BLaER1 (cell line): ENCODE data around the gene GALE.
"Not testable (repeated sequence)": the region's sequence is repeated elsewhere in the genome, so short reads cannot be mapped to it uniquely, and the experiment has no call there.

ENCODE experiments used
- H3K27ac ChIP-seq: shearing (Covaris generic); formaldehyde crosslinking; 2 replicates; pipeline ENCODE4 v1.8.1; 2022
- H3K27me3 ChIP-seq: shearing (Covaris generic); formaldehyde crosslinking; 2 replicates; pipeline ENCODE4 v1.8.1; 2022
- H3K36me3 ChIP-seq: shearing (Covaris generic); formaldehyde crosslinking; 2 replicates; pipeline ENCODE4 v1.8.1; 2022
- H3K4me1 ChIP-seq: shearing (Covaris generic); formaldehyde crosslinking; 2 replicates; pipeline ENCODE4 v1.8.1; 2022
- H3K4me2 ChIP-seq: shearing (Covaris generic); formaldehyde crosslinking; 2 replicates; pipeline ENCODE4 v1.8.1; 2022
- H3K4me3 ChIP-seq: shearing (Covaris generic); formaldehyde crosslinking; 2 replicates; pipeline ENCODE4 v1.8.1; 2022
- H3K9ac ChIP-seq: shearing (Covaris generic); formaldehyde crosslinking; 2 replicates; pipeline ENCODE4 v1.8.1; 2022
- H3K9me3 ChIP-seq: shearing (Covaris generic); formaldehyde crosslinking; 2 replicates; pipeline ENCODE4 v1.8.1; 2022
- H4K20me1 ChIP-seq: shearing (Covaris generic); formaldehyde crosslinking; 2 replicates; pipeline ENCODE4 v1.8.1; 2022
- Cebpa-rat ChIP-seq: shearing (Covaris generic); IDR thresholded peaks from 2 replicates; pipeline ENCODE4 v1.8.1; 2022

The GALE gene

DNA sequence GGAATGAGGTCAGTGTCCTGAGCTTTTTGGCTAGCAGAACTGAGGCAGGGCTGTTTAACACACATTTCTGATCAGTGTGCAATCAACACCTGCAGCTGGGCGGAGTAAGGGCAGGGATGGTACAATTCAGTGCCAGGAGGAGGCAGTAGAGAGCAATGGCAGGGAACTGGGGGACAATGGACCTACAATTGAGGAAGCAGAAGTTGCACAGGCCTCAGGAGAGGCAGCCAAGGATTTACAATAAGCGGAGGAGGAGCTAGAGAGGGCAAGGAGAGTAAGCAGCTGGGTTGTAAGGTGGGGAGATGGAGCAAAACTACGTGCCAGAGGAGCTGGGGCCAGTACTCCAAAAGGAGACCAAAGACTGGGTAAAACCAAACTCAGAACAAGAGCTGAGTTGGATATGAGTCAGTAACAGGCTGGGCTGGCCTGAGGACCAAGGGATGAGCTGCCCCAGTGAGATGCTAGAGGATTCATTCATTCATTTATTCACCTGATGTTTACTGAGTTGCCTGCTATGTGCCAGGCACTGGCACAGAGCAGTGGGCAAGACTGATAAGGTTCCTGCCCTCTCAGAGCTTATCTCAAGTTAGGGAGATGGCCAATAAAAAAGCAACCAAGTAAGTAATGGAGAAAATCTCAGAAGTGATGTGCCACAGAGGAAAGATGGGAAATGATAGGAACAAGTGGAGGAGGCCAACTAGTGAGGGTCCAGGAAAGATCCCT is 10.4 kb upstream of the GALE start:
- Histone ChIP-seq H3K4me2 (peak overlapping the region; percentile 13), H4K20me1 (no peaks in the 10 kb centered on the region), H3K9me3 (no peaks in the 10 kb centered on the region), H3K9ac (no peak overlapping the region), H3K4me3 (no peak overlapping the region), H3K4me1 (peaks cover 25% of the 10 kb centered on the region), H3K27ac (no peak overlapping the region), H3K36me3 (peaks cover 70% of the 10 kb centered on the region), H3K27me3 (no peaks in the 10 kb centered on the region)
- TF ChIP-seq Cebpa-rat, result no peak

DNA sequence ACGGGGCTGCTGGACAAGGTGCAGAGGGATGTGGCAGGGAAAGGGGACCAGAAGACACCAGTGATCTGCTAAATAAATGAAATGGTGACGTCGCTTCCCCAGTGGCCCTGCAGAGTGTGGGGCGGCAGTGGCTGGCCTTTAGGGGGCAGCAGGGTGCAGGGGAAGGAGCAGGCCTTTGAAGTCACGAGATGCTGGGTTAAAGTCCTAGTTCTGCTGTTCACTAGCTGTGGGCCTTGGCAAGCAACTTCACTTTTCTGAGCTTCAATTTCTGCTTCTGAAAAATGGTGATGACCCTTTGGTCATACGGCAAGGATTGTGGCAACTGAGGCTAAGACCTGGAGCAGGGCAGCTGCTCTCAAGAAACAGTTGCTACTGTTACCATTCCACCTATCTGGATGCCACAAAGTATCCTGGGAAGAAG is 9.2 kb upstream of the GALE start:
- Histone ChIP-seq H3K9me3 (no peaks in the 10 kb centered on the region), H3K27ac (no peak overlapping the region), H3K4me1 (peaks cover 25% of the 10 kb centered on the region), H3K4me3 (no peak overlapping the region), H3K27me3 (no peaks in the 10 kb centered on the region), H3K36me3 (peaks cover 58% of the 10 kb centered on the region), H3K4me2 (peak overlapping the region; percentile 10; the same call in 1 of the 2 replicates), H4K20me1 (no peaks in the 10 kb centered on the region), H3K9ac (no peak overlapping the region)
- TF ChIP-seq Cebpa-rat, result no peak

DNA sequence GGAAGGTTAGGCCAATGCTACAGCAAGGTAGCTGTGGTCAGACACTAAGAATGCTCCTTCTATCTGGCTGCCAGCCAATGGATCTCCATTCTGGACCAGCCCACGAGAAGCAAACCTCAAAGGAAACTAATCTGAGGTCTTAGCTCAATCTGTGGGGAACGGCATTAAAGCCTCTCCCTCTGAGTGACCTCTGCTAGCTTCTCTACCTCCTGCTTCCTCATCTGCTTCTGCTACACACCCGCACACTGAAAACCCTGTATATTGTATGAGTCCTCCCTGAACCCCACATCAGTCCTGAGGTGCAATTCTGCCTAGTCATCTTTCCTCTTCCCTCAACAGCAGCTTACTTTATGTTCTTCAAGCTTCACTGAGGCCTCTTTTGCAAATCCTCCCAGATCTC is 6.9 kb upstream of the GALE start:
- Histone ChIP-seq H3K27ac (no peak overlapping the region), H3K27me3 (no peaks in the 10 kb centered on the region), H3K9ac (no peak overlapping the region), H3K4me2 (no peak overlapping the region), H3K4me1 (peaks cover 25% of the 10 kb centered on the region), H3K4me3 (no peak overlapping the region), H3K9me3 (no peaks in the 10 kb centered on the region), H3K36me3 (peaks cover 48% of the 10 kb centered on the region), H4K20me1 (no peaks in the 10 kb centered on the region)
- no peak for TF ChIP-seq Cebpa-rat

DNA sequence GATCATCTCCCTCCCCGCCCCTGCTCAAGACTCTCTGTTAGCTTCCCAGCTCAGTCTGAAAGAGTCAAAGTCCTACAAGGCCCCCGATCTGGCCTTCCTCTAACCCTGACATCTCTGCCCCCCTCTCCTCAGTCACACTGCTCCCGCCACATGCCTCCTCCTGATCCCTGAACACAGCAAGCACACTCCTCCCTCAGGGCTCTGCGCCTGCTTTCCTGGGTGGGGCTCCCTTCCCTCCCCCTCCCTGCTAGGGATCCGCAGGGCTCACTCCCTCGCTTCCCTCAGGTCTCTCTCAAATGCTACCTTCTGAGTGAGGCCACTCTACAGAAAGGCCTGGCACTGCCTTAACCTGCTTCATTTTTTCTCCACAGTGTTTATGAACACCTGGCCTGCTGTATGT is 5.7 kb upstream of the GALE start:
- Histone ChIP-seq H3K4me2 (no peak overlapping the region), H3K36me3 (peaks cover 42% of the 10 kb centered on the region; the same call in 1 of the 2 replicates), H3K27me3 (no peaks in the 10 kb centered on the region), H4K20me1 (no peaks in the 10 kb centered on the region), H3K27ac (no peak overlapping the region), H3K9me3 (no peaks in the 10 kb centered on the region), H3K4me1 (peaks cover 26% of the 10 kb centered on the region), H3K9ac (no peak overlapping the region), H3K4me3 (no peak overlapping the region)
- no peak for TF ChIP-seq Cebpa-rat

DNA sequence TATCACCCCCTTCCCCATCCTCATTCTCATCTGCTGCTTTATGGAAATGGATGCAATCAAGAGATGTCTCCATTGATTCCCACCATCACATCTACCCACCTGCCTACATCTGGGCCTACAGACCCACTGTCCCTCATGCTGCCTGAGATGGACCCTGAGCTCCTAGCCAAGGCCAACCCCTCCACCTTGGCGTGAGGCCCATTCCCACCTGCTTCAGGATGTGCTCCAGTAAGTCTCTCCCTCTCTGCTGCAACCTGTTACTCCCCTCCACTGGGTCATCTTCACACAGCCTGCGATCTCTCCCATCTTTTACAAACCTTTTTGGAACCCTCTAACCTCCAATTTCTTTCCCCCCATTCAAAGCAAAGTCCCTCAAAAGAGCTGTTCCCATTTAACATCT is 4.5 kb upstream of the GALE start:
- Histone ChIP-seq H3K4me1 (peaks cover 17% of the 10 kb centered on the region), H3K36me3 (peaks cover 42% of the 10 kb centered on the region; the same call in 1 of the 2 replicates), H3K27ac (no peak overlapping the region), H4K20me1 (no peaks in the 10 kb centered on the region), H3K9ac (no peak overlapping the region), H3K4me2 (no peak overlapping the region), H3K27me3 (no peaks in the 10 kb centered on the region), H3K9me3 (no peaks in the 10 kb centered on the region), H3K4me3 (no peak overlapping the region)
- TF ChIP-seq Cebpa-rat, result no peak

DNA sequence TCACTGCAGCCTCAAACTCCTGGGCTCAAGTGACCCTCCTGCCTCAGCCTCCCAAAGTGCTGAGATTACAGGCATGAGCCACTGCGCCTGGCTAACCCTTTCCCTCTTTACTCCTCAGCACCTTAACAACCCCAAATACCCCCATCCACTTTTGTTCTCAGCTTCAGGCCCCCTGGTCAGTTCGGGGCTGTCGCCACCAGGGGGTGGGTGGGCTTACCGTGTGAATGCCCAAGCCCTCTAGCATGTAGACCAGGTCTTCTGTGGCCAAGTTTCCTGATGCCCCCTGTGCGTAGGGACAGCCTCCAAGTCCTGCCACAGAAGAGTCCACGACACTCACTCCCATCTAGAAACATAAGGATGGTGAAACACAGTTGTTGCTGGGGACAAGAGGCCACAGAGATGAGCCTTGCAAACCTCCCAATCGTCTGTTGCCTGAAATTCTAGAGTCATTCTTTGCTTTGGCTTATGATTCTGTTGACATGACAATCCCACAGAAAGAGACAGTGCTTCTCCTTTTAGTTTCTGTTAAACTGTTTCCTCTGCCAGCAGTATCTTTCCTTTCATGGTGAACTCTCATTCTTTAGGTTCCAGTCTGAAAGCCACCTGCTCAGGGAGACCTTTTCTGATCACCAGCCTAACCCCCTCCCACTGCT is 3.8 kb upstream of the GALE start:
- Histone ChIP-seq H3K27ac (no peak overlapping the region), H3K27me3 (no peaks in the 10 kb centered on the region), H3K9ac (no peak overlapping the region), H3K36me3 (peaks cover 42% of the 10 kb centered on the region; the same call in 1 of the 2 replicates), H3K4me2 (no peak overlapping the region), H4K20me1 (0 out of 2 replicates have a peak, but pooled peaks cover 4% of the 10 kb centered on the region), H3K9me3 (no peaks in the 10 kb centered on the region), H3K4me1 (peaks cover 20% of the 10 kb centered on the region), H3K4me3 (no peak overlapping the region)
- TF ChIP-seq Cebpa-rat, result no peak

DNA sequence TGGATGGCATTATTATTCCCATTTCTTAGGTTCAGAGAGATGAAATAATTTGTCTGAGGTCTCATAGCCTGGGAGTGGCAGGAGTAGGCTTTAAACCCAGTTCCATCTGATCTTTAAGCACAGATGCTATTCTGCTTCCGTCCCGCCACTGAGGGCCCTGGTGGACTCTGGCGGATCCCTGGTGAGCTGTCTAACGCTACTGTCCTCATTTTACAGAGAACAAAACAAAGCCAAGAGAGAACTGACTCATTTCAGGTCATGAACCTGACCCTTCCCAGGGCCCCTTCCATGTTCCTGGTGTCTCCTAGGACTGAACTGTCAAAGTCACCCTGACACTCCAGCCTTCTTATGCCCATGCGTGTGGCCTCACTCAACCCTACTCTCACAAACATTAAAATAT is 3.1 kb upstream of the GALE start:
- Histone ChIP-seq H3K9me3 (no peaks in the 10 kb centered on the region), H3K27ac (no peak overlapping the region), H3K27me3 (no peaks in the 10 kb centered on the region), H4K20me1 (0 out of 2 replicates have a peak, but pooled peaks cover 9% of the 10 kb centered on the region), H3K4me1 (peaks cover 26% of the 10 kb centered on the region), H3K9ac (no peak overlapping the region), H3K4me2 (no peak overlapping the region), H3K36me3 (peaks cover 48% of the 10 kb centered on the region), H3K4me3 (no peak overlapping the region)
- TF ChIP-seq Cebpa-rat, result no peak

DNA sequence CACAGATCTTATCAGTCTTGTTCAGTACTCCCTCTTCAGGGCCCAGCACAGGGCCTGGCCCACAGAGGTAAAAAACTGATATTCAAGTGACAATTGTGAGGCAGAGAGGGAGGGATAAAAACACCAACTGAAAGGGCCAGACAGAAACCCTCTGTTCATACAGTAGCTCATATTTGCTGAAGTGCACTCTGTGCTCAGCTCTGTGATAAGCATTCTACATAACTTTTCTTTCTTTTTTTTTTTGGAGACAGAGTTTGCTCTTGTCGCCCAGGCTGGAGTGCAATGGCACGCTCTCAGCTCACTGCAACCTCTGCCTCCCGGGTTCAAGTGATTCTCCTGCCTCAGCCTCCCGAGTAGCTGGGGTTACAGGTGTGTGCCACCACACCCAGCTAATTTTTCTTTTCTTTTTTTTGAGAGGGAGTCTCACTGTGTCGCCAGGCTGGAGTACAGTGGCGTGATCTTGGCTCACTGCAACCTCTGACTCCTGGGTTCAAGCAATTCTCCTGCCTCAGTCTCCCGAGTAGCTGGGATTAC is 2.3 kb upstream of the GALE start:
- Histone ChIP-seq H3K4me1 (peaks cover 23% of the 10 kb centered on the region), H3K36me3 (peaks cover 49% of the 10 kb centered on the region)
- H4K20me1 ChIP-seq, H3K27ac ChIP-seq, H3K4me3 ChIP-seq, H3K27me3 ChIP-seq, H3K9ac ChIP-seq, H3K4me2 ChIP-seq, H3K9me3 ChIP-seq: not testable (repeated sequence)

DNA sequence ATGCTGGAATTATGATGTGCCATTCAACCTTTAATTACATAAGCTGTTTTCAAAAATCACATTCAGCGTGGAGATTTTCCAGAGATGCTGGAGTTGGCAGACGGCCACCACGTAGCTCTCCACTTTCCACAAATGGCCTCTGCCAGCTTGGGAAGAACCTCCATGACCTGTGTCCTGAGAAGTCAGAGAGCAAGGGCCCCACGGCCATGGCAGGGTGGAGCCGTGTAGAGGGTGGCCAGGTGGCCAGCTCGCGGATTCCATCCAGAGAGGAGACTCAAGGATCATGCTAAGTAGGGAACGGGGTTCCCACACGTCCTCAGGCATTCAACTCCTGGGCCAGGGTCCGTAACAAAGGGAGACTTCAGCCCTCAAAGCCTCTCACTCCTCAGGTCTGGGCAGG is 1.3 kb upstream of the GALE start:
- no peak overlapping the region for H3K4me3 ChIP-seq
- H3K9ac ChIP-seq, result peak overlapping the region; percentile 85; the same call in 1 of the 2 replicates
- H3K4me1 ChIP-seq, result peaks cover 21% of the 10 kb centered on the region
- H3K27ac ChIP-seq, result no peak overlapping the region
- H4K20me1 ChIP-seq, result 0 out of 2 replicates have a peak, but pooled peaks cover 9% of the 10 kb centered on the region
- H3K27me3 ChIP-seq, result no peaks in the 10 kb centered on the region
- TF ChIP-seq Cebpa-rat, result no peak
- no peaks in the 10 kb centered on the region for H3K9me3 ChIP-seq
- peaks cover 49% of the 10 kb centered on the region for H3K36me3 ChIP-seq
- peak overlapping the region; percentile 96 for H3K4me2 ChIP-seq

DNA sequence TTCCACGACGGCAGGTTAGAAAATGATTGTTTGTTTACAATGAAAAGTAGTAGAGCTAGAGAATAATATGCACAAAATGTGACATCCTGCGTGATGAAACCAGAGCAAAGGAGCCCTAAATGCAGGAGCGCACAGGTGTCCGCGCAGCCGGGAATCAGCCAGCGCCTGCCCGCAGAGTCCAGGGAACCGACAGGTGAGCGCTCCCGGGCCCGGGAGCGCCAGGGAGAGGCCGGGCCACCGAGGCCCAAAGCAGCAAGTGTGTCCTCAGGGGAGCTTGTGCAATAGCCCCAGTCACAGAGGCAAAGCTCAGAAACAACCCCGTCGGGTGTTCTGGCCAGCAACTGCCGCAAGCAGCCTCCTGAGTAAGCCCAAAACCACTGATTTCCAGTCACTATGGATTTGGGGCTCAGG is 789 bp upstream of the GALE start:
- no peaks in the 10 kb centered on the region for H3K27me3 ChIP-seq
- no peaks in the 10 kb centered on the region for H3K9me3 ChIP-seq
- peaks cover 21% of the 10 kb centered on the region for H3K4me1 ChIP-seq
- peak overlapping the region; percentile 86 for H3K4me3 ChIP-seq
- peak overlapping the region; percentile 96 for H3K4me2 ChIP-seq
- 0 out of 2 replicates have a peak, but pooled peaks cover 9% of the 10 kb centered on the region for H4K20me1 ChIP-seq
- H3K9ac ChIP-seq, result peak overlapping the region; percentile 85
- 0 out of 2 replicates have a peak, but pooled peaks have one; percentile 41 for TF ChIP-seq Cebpa-rat
- H3K36me3 ChIP-seq, result peaks cover 49% of the 10 kb centered on the region
- H3K27ac ChIP-seq, result peak overlapping the region; percentile 80
